PFSK-1 (cell line): ENCODE data around the gene NRP2.

ENCODE experiments used
- FOXP2 ChIP-seq: optimal IDR thresholded peaks from 2 replicates; pipeline ENCODE3; 2011; ENCODE audit warnings: borderline replicate concordance, control low read depth, inconsistent platforms; ENCODE audit not compliant: insufficient read depth; ENCODE audit errors: extremely low read length, extremely low read depth
- POLR2AphosphoS5 ChIP-seq: IDR thresholded peaks from 2 replicates; pipeline ENCODE4 v1.6.1; 2012; ENCODE audit warnings: low read depth, mild to moderate bottlenecking, control low read depth, low read length, moderate library complexity
- TF ChIP-seq, protein P1 (sequence below), 2 experiments: IDR thresholded peaks; 2 replicates each; pipeline versions ENCODE4 v1.6.1 to v1.8.0; 2011 to 2012; ENCODE audit warnings: low read depth in 2 of 2, low read length in 2 of 2, control low read depth in 1 of 2, inconsistent platforms in 1 of 2, mild to moderate bottlenecking in 1 of 2, moderate library complexity in 1 of 2; ENCODE audit not compliant: insufficient read depth in 1 of 2

DNA sequence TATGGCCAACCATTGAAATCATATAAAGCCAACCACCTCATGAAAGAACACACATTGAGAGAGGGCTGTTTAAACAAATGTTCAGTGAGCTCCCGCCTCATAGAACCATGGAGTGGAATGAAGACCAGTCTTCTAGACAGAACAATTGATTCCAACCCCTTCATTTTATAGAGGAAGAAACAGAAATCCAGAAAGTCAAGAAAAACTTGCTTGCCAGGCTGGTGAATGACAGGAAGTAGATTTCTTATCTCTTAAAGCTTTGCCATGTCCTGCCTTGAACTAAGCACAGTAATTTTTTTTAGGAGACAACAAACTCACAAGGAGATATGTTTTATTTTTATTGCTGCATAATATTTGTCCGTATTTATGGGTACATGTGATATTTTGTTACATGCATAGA is 16.5 kb upstream of the NRP2 start:
- no peak for TF ChIP-seq FOXP2
- no peak for TF ChIP-seq POLR2AphosphoS5
- TF ChIP-seq, protein P1, sequence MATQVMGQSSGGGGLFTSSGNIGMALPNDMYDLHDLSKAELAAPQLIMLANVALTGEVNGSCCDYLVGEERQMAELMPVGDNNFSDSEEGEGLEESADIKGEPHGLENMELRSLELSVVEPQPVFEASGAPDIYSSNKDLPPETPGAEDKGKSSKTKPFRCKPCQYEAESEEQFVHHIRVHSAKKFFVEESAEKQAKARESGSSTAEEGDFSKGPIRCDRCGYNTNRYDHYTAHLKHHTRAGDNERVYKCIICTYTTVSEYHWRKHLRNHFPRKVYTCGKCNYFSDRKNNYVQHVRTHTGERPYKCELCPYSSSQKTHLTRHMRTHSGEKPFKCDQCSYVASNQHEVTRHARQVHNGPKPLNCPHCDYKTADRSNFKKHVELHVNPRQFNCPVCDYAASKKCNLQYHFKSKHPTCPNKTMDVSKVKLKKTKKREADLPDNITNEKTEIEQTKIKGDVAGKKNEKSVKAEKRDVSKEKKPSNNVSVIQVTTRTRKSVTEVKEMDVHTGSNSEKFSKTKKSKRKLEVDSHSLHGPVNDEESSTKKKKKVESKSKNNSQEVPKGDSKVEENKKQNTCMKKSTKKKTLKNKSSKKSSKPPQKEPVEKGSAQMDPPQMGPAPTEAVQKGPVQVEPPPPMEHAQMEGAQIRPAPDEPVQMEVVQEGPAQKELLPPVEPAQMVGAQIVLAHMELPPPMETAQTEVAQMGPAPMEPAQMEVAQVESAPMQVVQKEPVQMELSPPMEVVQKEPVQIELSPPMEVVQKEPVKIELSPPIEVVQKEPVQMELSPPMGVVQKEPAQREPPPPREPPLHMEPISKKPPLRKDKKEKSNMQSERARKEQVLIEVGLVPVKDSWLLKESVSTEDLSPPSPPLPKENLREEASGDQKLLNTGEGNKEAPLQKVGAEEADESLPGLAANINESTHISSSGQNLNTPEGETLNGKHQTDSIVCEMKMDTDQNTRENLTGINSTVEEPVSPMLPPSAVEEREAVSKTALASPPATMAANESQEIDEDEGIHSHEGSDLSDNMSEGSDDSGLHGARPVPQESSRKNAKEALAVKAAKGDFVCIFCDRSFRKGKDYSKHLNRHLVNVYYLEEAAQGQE (IDR thresholded peaks at IDR 0.05; ENCODE audit: insufficient read depth in 1 of 2, low read depth in 2 of 2, low read length in 2 of 2): no peak
